HK-2 (cell line): ENCODE measurements around the gene PSMD1.
A peak's percentile ranks its signal among the peaks of the same experiment; 100 is the strongest.
"Not testable (repeated sequence)": the region's sequence is repeated elsewhere in the genome, so short reads cannot be mapped to it uniquely, and the experiment has no call there.

ENCODE experiments used
- DNase-seq: peaks from one replicate; pipeline ENCODE4 v3.0.0-alpha.2; 2018; ENCODE audit not compliant: unreplicated experiment

Gene PSMD1

GRCh38 chr2:231056453-231057416 lies at the start of gene PSMD1:
Gene PSMD1 (plus strand): TSS chr2:231056867. CDS start chr2:231057026, 159 bp downstream.
- DNase-seq, result peak; percentile 93

GRCh38 chr2:231007286-231008098 lies 49.2 kb upstream of the PSMD1 start:
- DNase-seq, result no peak

- DNase-seq, result no peak
Observed at GRCh38 chr2:231008131-231008530, 48.5 kb upstream of the PSMD1 start.

GRCh38 chr2:231009236-231009919 lies 47.3 kb upstream of the PSMD1 start:
- no peak for DNase-seq

- no peak for DNase-seq
Observed at GRCh38 chr2:231010201-231010730, 46.4 kb upstream of the PSMD1 start.

GRCh38 chr2:231011526-231011925 lies 45.1 kb upstream of the PSMD1 start:
- no peak for DNase-seq

- no peak for DNase-seq
Observed at GRCh38 chr2:231012463-231012862, 44.2 kb upstream of the PSMD1 start.

- DNase-seq, result no peak
Observed at GRCh38 chr2:231013820-231014219, 42.8 kb upstream of the PSMD1 start.

- no peak for DNase-seq
Observed at GRCh38 chr2:231015478-231015877, 41.2 kb upstream of the PSMD1 start.

- no peak for DNase-seq
Observed at GRCh38 chr2:231015926-231016325, 40.7 kb upstream of the PSMD1 start.

GRCh38 chr2:231016566-231017230 lies 40.0 kb upstream of the PSMD1 start:
- DNase-seq, result no peak

- DNase-seq, result no peak
Observed at GRCh38 chr2:231017231-231017598, 39.5 kb upstream of the PSMD1 start.

GRCh38 chr2:231018184-231018583 lies 38.5 kb upstream of the PSMD1 start:
- DNase-seq, result no peak

- DNase-seq, result not testable (repeated sequence)
Observed at GRCh38 chr2:231025059-231025458, 31.6 kb upstream of the PSMD1 start.

GRCh38 chr2:231028889-231029288 lies 27.8 kb upstream of the PSMD1 start:
- no peak for DNase-seq

GRCh38 chr2:231029563-231029962 lies 27.1 kb upstream of the PSMD1 start:
- DNase-seq, result no peak

GRCh38 chr2:231030725-231031124 lies 25.9 kb upstream of the PSMD1 start:
- DNase-seq, result no peak

- DNase-seq, result no peak
Observed at GRCh38 chr2:231032575-231033140, 24.0 kb upstream of the PSMD1 start.

GRCh38 chr2:231033147-231034132 lies 23.2 kb upstream of the PSMD1 start:
- DNase-seq, result no peak
